Loucy (cell line): ENCODE results near the gene TRHDE.

Source experiments
- EZH2phosphoT487 ChIP-seq: fragments of 200-600 bp; IDR thresholded peaks from 2 replicates; pipeline ENCODE4 v1.6.1; 2018; ENCODE audit warnings: antibody characterized with exemption, mild to moderate bottlenecking, moderate library complexity, borderline replicate concordance
- TF ChIP-seq, protein P1 (sequence below): fragments of 200-600 bp; sonication (generic); conservative IDR thresholded peaks from 2 replicates; pipeline ENCODE4 v1.5.1; 2014; ENCODE audit warnings: mild to moderate bottlenecking, antibody characterized with exemption, low read length

- TF ChIP-seq, protein P1, sequence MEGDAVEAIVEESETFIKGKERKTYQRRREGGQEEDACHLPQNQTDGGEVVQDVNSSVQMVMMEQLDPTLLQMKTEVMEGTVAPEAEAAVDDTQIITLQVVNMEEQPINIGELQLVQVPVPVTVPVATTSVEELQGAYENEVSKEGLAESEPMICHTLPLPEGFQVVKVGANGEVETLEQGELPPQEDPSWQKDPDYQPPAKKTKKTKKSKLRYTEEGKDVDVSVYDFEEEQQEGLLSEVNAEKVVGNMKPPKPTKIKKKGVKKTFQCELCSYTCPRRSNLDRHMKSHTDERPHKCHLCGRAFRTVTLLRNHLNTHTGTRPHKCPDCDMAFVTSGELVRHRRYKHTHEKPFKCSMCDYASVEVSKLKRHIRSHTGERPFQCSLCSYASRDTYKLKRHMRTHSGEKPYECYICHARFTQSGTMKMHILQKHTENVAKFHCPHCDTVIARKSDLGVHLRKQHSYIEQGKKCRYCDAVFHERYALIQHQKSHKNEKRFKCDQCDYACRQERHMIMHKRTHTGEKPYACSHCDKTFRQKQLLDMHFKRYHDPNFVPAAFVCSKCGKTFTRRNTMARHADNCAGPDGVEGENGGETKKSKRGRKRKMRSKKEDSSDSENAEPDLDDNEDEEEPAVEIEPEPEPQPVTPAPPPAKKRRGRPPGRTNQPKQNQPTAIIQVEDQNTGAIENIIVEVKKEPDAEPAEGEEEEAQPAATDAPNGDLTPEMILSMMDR, result no peak
- no peak for TF ChIP-seq EZH2phosphoT487
Observed at GRCh38 chr12:72717036-72717435, 444.9 kb downstream of the TRHDE start.
